Lung (tissue), 12 donors: ENCODE data around the gene SRSF5. TPM values are rescaled to one million over a fixed set of nuclear protein-coding genes. Genes with fewer than 3 reads are reported as not detected.

ENCODE experiments used
- ATAC-seq: fragments of 200-7000 bp; cut with Tn5 transposase; one replicate; pipeline ENCODE4 v1.9.1; 2020; ENCODE audit warnings: moderate number of reproducible peaks; ENCODE audit not compliant: insufficient read depth, low FRiP score
- DNase-seq, 3 donors: peaks; one replicate each; pipeline ENCODE4 v3.0.0-alpha.2; 2013 to 2017
- H3K27ac ChIP-seq, 2 donors: one replicate each; pipeline ENCODE4 v1.5.1; 2013; ENCODE audit warnings: mild to moderate bottlenecking in 2 of 2, moderate library complexity in 2 of 2, control low read depth in 1 of 2, inconsistent platforms in 1 of 2, low read depth in 1 of 2, low read length in 1 of 2
- H3K27me3 ChIP-seq, 3 donors: one replicate each; pipeline ENCODE4 v1.5.1; 2013; ENCODE audit warnings: low read length in 2 of 3; ENCODE audit not compliant: control insufficient read depth in 3 of 3, insufficient read depth in 3 of 3
- H3K36me3 ChIP-seq, 4 donors: one replicate each; pipeline ENCODE4 v1.5.1; 2013; ENCODE audit warnings: low read length in 4 of 4, mild to moderate bottlenecking in 1 of 4, moderate library complexity in 1 of 4; ENCODE audit not compliant: control insufficient read depth in 4 of 4, insufficient read depth in 4 of 4
- H3K4me1 ChIP-seq, 5 donors: one replicate each; pipeline ENCODE4 v1.5.1; 2013; ENCODE audit warnings: low read length in 5 of 5, mild to moderate bottlenecking in 2 of 5, moderate library complexity in 1 of 5; ENCODE audit not compliant: control insufficient read depth in 5 of 5, insufficient read depth in 5 of 5
- H3K4me3 ChIP-seq: one replicate; pipeline ENCODE4 v1.5.1; 2013; ENCODE audit warnings: mild to moderate bottlenecking, control low read depth, moderate library complexity
- H3K9ac ChIP-seq, 2 donors: one replicate each; pipeline ENCODE4 v1.5.1; 2013; ENCODE audit warnings: low read length in 2 of 2, control low read depth in 1 of 2; ENCODE audit not compliant: insufficient read depth in 1 of 2
- H3K9me3 ChIP-seq, 4 donors: one replicate each; pipeline ENCODE4 v1.5.1; 2013; ENCODE audit warnings: low read length in 3 of 4, mild to moderate bottlenecking in 1 of 4, moderate library complexity in 1 of 4; ENCODE audit not compliant: control insufficient read depth in 4 of 4, insufficient read depth in 3 of 4
- CTCF ChIP-seq: IDR thresholded peaks from 2 replicates; pipeline ENCODE4 v1.5.1; 2012; ENCODE audit warnings: mild to moderate bottlenecking; ENCODE audit errors: control extremely low read depth, extremely low read depth
- WGBS, 2 donors: extraction: QIAGEN DNeasy Blood & Tissue Kit; methylation state at CpG; one replicate each; pipeline ENCODE4 v1.1.7; 2013; 5-methylcytosine and 5-hydroxymethylcytosine counted together
- polyA plus RNA-seq, 2 donors: library from polyadenylated mRNA; stranded (reverse); fragments of 200-250 nt; gene quantifications; one replicate each; pipeline ENCODE4 v1.2.1, GENCODE V29; 2013
- total RNA-seq, 2 donors: library from RNA; depleted of rRNA in 1 of 2; stranded (reverse); fragments of >200 nt in 1 of 2; gene quantifications; one replicate each; pipeline ENCODE4 v1.2.1, GENCODE V29; 2014 to 2021
- donor health status: control.
- donor health status: control.
- donor health status: Bipolar disorder and iron deficiency.
- donor health status: healthy.
- donor health status: DM: yes; HTN: yes; CAD: no.

The SRSF5 gene
- total and polyA plus RNA-seq, 4 donors: 224 to 419 (median 286) TPM

- no peaks in the 10 kb centered on the region for H3K36me3 ChIP-seq
- ATAC-seq: no peak
- H3K27me3 ChIP-seq: no peaks in the 10 kb centered on the region
- H3K9ac ChIP-seq: no peak overlapping the region
- no peaks in the 10 kb centered on the region for H3K9me3 ChIP-seq
- H3K27ac ChIP-seq: no peak overlapping the region
- no peaks in the 10 kb centered on the region for H3K4me1 ChIP-seq
- DNase-seq: no peak
- no peak overlapping the region for H3K4me3 ChIP-seq
- 91 to 97% methylated on average over 1 of the region's 1 CpG for WGBS, 2 donors
- TF ChIP-seq CTCF: no peak
Measured at GRCh38 chr14:69753860-69754259, 13.1 kb upstream of the SRSF5 start.

GRCh38 chr14:69754487-69754886, 12.5 kb upstream of the SRSF5 start:
- no peaks in the 10 kb centered on the region for H3K4me1 ChIP-seq
- no peaks in the 10 kb centered on the region for H3K36me3 ChIP-seq
- no peaks in the 10 kb centered on the region for H3K9me3 ChIP-seq
- no peaks in the 10 kb centered on the region for H3K27me3 ChIP-seq
- no peak overlapping the region for H3K27ac ChIP-seq
- DNase-seq: no peak
- H3K4me3 ChIP-seq: no peak overlapping the region
- ATAC-seq: no peak
- no peak for TF ChIP-seq CTCF
- H3K9ac ChIP-seq: no peak overlapping the region
- 72 to 96% methylated on average over 2 of the region's 2 CpGs for WGBS, 2 donors

GRCh38 chr14:69755296-69755695, 11.6 kb upstream of the SRSF5 start:
- TF ChIP-seq CTCF: no peak
- Histone ChIP-seq H3K27ac (no peak overlapping the region), H3K4me1 (no peaks in the 10 kb centered on the region), H3K4me3 (no peak overlapping the region), H3K9me3 (no peaks in the 10 kb centered on the region), H3K36me3 (no peaks in the 10 kb centered on the region), H3K27me3 (no peaks in the 10 kb centered on the region), H3K9ac (no peak overlapping the region)
- DNase-seq (no peak), ATAC-seq (no peak)

GRCh38 chr14:69755784-69756183, 11.2 kb upstream of the SRSF5 start:
- no peaks in the 10 kb centered on the region for H3K36me3 ChIP-seq
- 64 to 81% methylated on average over 2 of the region's 2 CpGs for WGBS, 2 donors
- H3K9ac ChIP-seq: no peak overlapping the region
- H3K4me1 ChIP-seq: peaks cover 0 to 1% (median 0%) of the 10 kb centered on the region in 5 donors
- H3K9me3 ChIP-seq: no peaks in the 10 kb centered on the region
- no peak overlapping the region for H3K4me3 ChIP-seq
- no peak overlapping the region for H3K27ac ChIP-seq
- TF ChIP-seq CTCF: no peak
- ATAC-seq: no peak
- no peak for DNase-seq
- H3K27me3 ChIP-seq: no peaks in the 10 kb centered on the region
